GM23338 (cell line): ENCODE measurements around the gene SLC35F4. TPM values are rescaled to one million over a fixed set of nuclear protein-coding genes. Genes with fewer than 3 reads are reported as not detected.

Experiments
- ATAC-seq: fragments of 200-7000 bp; cut with Tn5 transposase; 3 replicates; pipeline ENCODE4 v1.9.1; 2020
- DNase-seq: peaks from one replicate; pipeline ENCODE4 v3.0.0-alpha.2; 2015; ENCODE audit warnings: low spot score
- H2AFZ ChIP-seq: fragments of 200-600 bp; sonication (generic); 2 replicates; pipeline ENCODE4 v1.8.0; 2016; ENCODE audit warnings: antibody characterized with exemption, mild to moderate bottlenecking, moderate library complexity
- H3F3A ChIP-seq: fragments of 200-600 bp; sonication (generic); replicated peaks from 2 replicates; pipeline ENCODE4 v1.8.0; 2017; ENCODE audit warnings: antibody characterized with exemption, mixed run types, low read depth
- H3K27ac ChIP-seq: fragments of 200-600 bp; sonication (generic); 2 replicates; pipeline ENCODE4 v1.6.1; 2016; ENCODE audit warnings: low read depth
- H3K27me3 ChIP-seq: fragments of 200-600 bp; sonication (generic); 2 replicates; pipeline ENCODE4 v1.8.0; 2016; ENCODE audit warnings: mild to moderate bottlenecking, mixed run types, moderate library complexity; ENCODE audit not compliant: insufficient read depth
- H3K36me3 ChIP-seq: fragments of 200-600 bp; sonication (generic); 2 replicates; pipeline ENCODE4 v1.8.0; 2016; ENCODE audit warnings: mild to moderate bottlenecking; ENCODE audit not compliant: insufficient read depth
- H3K4me1 ChIP-seq: fragments of 200-600 bp; sonication (generic); 2 replicates; pipeline ENCODE4 v1.8.0; 2016; ENCODE audit warnings: mild to moderate bottlenecking, moderate library complexity; ENCODE audit not compliant: insufficient read depth
- H3K4me2 ChIP-seq: fragments of 200-600 bp; sonication (generic); 2 replicates; pipeline ENCODE4 v1.7.1; 2017; ENCODE audit warnings: mixed run types
- H3K4me3 ChIP-seq: fragments of 200-600 bp; sonication (generic); 2 replicates; pipeline ENCODE4 v1.6.1; 2016; ENCODE audit warnings: mixed run types
- H3K79me2 ChIP-seq: fragments of 200-600 bp; sonication (generic); replicated peaks from 2 replicates; pipeline ENCODE4 v1.8.0; 2017; ENCODE audit warnings: mild to moderate bottlenecking; ENCODE audit not compliant: insufficient read depth
- H3K9me2 ChIP-seq: fragments of 200-600 bp; sonication (generic); 2 replicates; pipeline ENCODE4 v1.8.0; 2017; ENCODE audit not compliant: insufficient read depth
- H4K20me1 ChIP-seq: fragments of 200-600 bp; sonication (generic); replicated peaks from 2 replicates; pipeline ENCODE4 v1.8.0; 2017; ENCODE audit warnings: mild to moderate bottlenecking; ENCODE audit not compliant: insufficient read depth
- H3K27ac Mint-ChIP-seq: 2 replicates; pipeline ENCODE4 v1.8.0; 2020; ENCODE audit warnings: inconsistent platforms, mild to moderate bottlenecking, moderate library complexity, mixed read lengths
- H3K27me3 Mint-ChIP-seq: 3 replicates; pipeline ENCODE4 v1.8.0; 2022; ENCODE audit warnings: low read depth, mild to moderate bottlenecking, moderate library complexity, mixed read lengths, inconsistent platforms; ENCODE audit not compliant: insufficient read depth, poor library complexity
- H3K36me3 Mint-ChIP-seq: 3 replicates; pipeline ENCODE4 v1.8.0; 2021; ENCODE audit warnings: low read depth, mild to moderate bottlenecking, inconsistent platforms, moderate library complexity, mixed read lengths
- H3K4me1 Mint-ChIP-seq: 3 replicates; pipeline ENCODE4 v1.8.0; 2020; ENCODE audit warnings: mild to moderate bottlenecking, inconsistent platforms, mixed read lengths
- H3K4me3 Mint-ChIP-seq: 3 replicates; pipeline ENCODE4 v1.8.0; 2021; ENCODE audit warnings: moderate library complexity, mild to moderate bottlenecking, inconsistent platforms, mixed read lengths
- H3K9me3 Mint-ChIP-seq: 3 replicates; pipeline ENCODE4 v1.8.0; 2020; ENCODE audit warnings: moderate library complexity, mild to moderate bottlenecking, inconsistent platforms, mixed read lengths
- CREB1 ChIP-seq: fragments of 250-450 bp; sonication (Bioruptor Pico); IDR thresholded peaks from 2 replicates; pipeline ENCODE4 v1.5.0; 2020; ENCODE audit warnings: low read depth, mild to moderate bottlenecking, moderate library complexity
- EZH2 ChIP-seq: fragments of 200-600 bp; sonication (generic); IDR thresholded peaks from one replicate; pipeline ENCODE4 v1.8.0; 2017; ENCODE audit warnings: antibody characterized with exemption, mild to moderate bottlenecking, low read depth; ENCODE audit not compliant: unreplicated experiment
- EZH2phosphoT487 ChIP-seq: fragments of 200-600 bp; sonication (generic); IDR thresholded peaks from one replicate; pipeline ENCODE4 v1.8.1; 2018; ENCODE audit warnings: antibody characterized with exemption; ENCODE audit not compliant: unreplicated experiment
- NANOG ChIP-seq: IDR thresholded peaks from 2 replicates; pipeline ENCODE4 v1.6.1; 2016; ENCODE audit warnings: antibody characterized with exemption, borderline replicate concordance
- POLR2AphosphoS5 ChIP-seq: IDR thresholded peaks from 2 replicates; pipeline ENCODE4 v1.6.1; 2016; ENCODE audit warnings: antibody characterized with exemption, low read depth
- REST ChIP-seq: IDR thresholded peaks from one replicate; pipeline ENCODE4 v1.6.1; 2018; ENCODE audit warnings: antibody characterized with exemption; ENCODE audit not compliant: unreplicated experiment
- STAT1 ChIP-seq: IDR thresholded peaks from one replicate; pipeline ENCODE4 v1.6.1; 2016; ENCODE audit warnings: antibody characterized with exemption; ENCODE audit not compliant: unreplicated experiment
- ZNF114 ChIP-seq: fragments of 250-450 bp; sonication (Bioruptor Pico); IDR thresholded peaks from 2 replicates; pipeline ENCODE4 v1.5.0; 2020; ENCODE audit warnings: mild to moderate bottlenecking, moderate library complexity
- ZNF331 ChIP-seq: fragments of 250-450 bp; sonication (Bioruptor Pico); IDR thresholded peaks from 2 replicates; pipeline ENCODE4 v1.5.0; 2020; ENCODE audit warnings: low read depth, mild to moderate bottlenecking, moderate library complexity
- ZNF462 ChIP-seq: fragments of 250-450 bp; sonication (Bioruptor Pico); IDR thresholded peaks from 2 replicates; pipeline ENCODE4 v1.5.0; 2020; ENCODE audit warnings: mild to moderate bottlenecking, moderate library complexity
- polyA plus RNA-seq: library from polyadenylated mRNA; unstranded; fragments of >200 nt; fragmentation: Nextera tagmentation; extraction: Ambion mirVana; gene quantifications from 2 replicates; pipeline ENCODE4 v1.2.1, GENCODE V29; 2016
- total RNA-seq: library from RNA; depleted of rRNA; stranded (reverse); fragments of >200 nt; shearing (Covaris generic); gene quantifications from 2 replicates; pipeline ENCODE4 v1.2.3, GENCODE V29; 2014
- TF ChIP-seq, protein P1 (sequence below), 2 experiments: fragments of 200-600 bp in 1 of 2; sonication (generic) in 1 of 2; conservative IDR thresholded peaks; 2 replicates each; pipeline versions ENCODE4 v1.5.1 to v1.6.1; 2016 to 2017; ENCODE audit warnings: antibody characterized with exemption in 2 of 2, low read depth in 2 of 2, mild to moderate bottlenecking in 2 of 2, moderate library complexity in 1 of 2
- TF ChIP-seq, protein P2 (sequence below): IDR thresholded peaks from 2 replicates; pipeline ENCODE4 v1.6.1; 2016; ENCODE audit warnings: antibody characterized with exemption

SLC35F4 gene
- total and polyA plus RNA-seq, 2 experiments from 2014 or later = 0.10 TPM; not detected in 1

DNA sequence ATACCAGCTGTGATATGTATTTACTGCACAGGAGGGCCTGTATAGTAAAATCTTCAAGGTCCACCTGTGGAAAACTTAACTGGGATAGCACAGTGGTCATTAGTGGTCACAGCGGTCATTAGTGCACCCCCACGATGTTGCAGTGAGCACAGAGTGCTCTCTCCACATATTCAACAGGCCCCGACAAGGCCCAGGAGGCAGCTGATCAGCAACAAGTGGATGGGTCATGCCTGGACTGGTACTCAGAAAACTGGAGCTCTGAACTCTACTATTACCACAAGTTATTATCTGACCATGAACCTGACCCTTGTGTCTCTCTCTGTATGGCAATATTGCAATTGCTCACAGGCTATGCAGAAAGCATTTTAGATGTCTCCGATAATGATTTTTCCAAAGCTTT lies 129.5 kb downstream of the SLC35F4 start:
- Histone ChIP-seq H3K36me3 (no peaks in the 10 kb centered on the region), H3K27ac (no peak overlapping the region), H2AFZ (no peak overlapping the region), H3K4me2 (no peak overlapping the region), H4K20me1 (no peaks in the 10 kb centered on the region), H3K9me2 (peaks cover 3% of the 10 kb centered on the region; the same call in 1 of the 2 replicates), H3K79me2 (no peaks in the 10 kb centered on the region), H3K27me3 (no peaks in the 10 kb centered on the region), H3K4me1 (peaks cover 10% of the 10 kb centered on the region), H3F3A (no peaks in the 10 kb centered on the region), H3K4me3 (no peak overlapping the region)
- H3K4me3 Mint-ChIP-seq = no peak overlapping the region
- ATAC-seq (no peak), DNase-seq (no peak)
- H3K27me3 Mint-ChIP-seq = no peaks in the 10 kb centered on the region
- peaks cover 8% of the 10 kb centered on the region for H3K9me3 Mint-ChIP-seq
- peaks cover 6% of the 10 kb centered on the region; the same call in 1 of the 3 replicates for H3K36me3 Mint-ChIP-seq
- no peak overlapping the region for H3K27ac Mint-ChIP-seq
- peaks cover 8% of the 10 kb centered on the region for H3K4me1 Mint-ChIP-seq
- TF ChIP-seq, protein P1, sequence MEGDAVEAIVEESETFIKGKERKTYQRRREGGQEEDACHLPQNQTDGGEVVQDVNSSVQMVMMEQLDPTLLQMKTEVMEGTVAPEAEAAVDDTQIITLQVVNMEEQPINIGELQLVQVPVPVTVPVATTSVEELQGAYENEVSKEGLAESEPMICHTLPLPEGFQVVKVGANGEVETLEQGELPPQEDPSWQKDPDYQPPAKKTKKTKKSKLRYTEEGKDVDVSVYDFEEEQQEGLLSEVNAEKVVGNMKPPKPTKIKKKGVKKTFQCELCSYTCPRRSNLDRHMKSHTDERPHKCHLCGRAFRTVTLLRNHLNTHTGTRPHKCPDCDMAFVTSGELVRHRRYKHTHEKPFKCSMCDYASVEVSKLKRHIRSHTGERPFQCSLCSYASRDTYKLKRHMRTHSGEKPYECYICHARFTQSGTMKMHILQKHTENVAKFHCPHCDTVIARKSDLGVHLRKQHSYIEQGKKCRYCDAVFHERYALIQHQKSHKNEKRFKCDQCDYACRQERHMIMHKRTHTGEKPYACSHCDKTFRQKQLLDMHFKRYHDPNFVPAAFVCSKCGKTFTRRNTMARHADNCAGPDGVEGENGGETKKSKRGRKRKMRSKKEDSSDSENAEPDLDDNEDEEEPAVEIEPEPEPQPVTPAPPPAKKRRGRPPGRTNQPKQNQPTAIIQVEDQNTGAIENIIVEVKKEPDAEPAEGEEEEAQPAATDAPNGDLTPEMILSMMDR (conservative IDR thresholded peaks at IDR 0.05; ENCODE audit: low read depth in 2 of 2) = no peak
- TF ChIP-seq EZH2phosphoT487 (no peak), ZNF331 (CRISPR knock-in tag) (no peak), EZH2 (no peak), POLR2AphosphoS5 (no peak), STAT1 (no peak), NANOG (no peak), CREB1 (CRISPR knock-in tag) (no peak), REST (no peak), ZNF114 (CRISPR knock-in tag) (no peak), ZNF462 (CRISPR knock-in tag) (no peak)
- TF ChIP-seq, protein P2, sequence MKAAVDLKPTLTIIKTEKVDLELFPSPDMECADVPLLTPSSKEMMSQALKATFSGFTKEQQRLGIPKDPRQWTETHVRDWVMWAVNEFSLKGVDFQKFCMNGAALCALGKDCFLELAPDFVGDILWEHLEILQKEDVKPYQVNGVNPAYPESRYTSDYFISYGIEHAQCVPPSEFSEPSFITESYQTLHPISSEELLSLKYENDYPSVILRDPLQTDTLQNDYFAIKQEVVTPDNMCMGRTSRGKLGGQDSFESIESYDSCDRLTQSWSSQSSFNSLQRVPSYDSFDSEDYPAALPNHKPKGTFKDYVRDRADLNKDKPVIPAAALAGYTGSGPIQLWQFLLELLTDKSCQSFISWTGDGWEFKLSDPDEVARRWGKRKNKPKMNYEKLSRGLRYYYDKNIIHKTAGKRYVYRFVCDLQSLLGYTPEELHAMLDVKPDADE = no peak
